Measurements from ENCODE around the gene PLD2. TPM values are rescaled to one million over a fixed set of nuclear protein-coding genes. Genes with fewer than 3 reads are reported as not detected.

PLD2 gene
- total and polyA plus RNA-seq, 9 of the 15 experiments (the other 6 are each of a cell fraction or from before 2014, with no cell fraction given), result 0.20 to 7.5 (median 3.3) TPM

- 75% methylated on average over 2 of the region's 2 CpGs for WGBS (ENCODE audit: insufficient coverage, low coverage, missing lambda C conversion rate)
- BruUV-seq (replicated peaks), result no TSS peak
- intact Hi-C loops (cut with micrococcal nuclease) (no loop called here), in situ Hi-C loops (cut with MboI) (no loop called here)
- no peaks in the 10 kb centered on the region for H3K9me3 ChIP-seq (replicated peaks; ENCODE audit: control insufficient read depth, insufficient read depth, low read depth, low read length)
- FAIRE-seq (no peak), DNase-seq (ENCODE audit: extremely low read depth in 1 of 4, low spot score in 3 of 4) (no peak), ATAC-seq (no peak)
- CTCF ChIA-PET (ENCODE audit: low intra/inter-chr PET ratio), result no interaction called here
- H4K20me1 ChIP-seq (replicated peaks; ENCODE audit: control insufficient read depth, insufficient read depth, low read length), result 0 out of 2 replicates have a peak, but pooled peaks cover 2% of the 10 kb centered on the region
- H3K4me1 ChIP-seq (replicated peaks in 1 of 2; ENCODE audit: control insufficient read depth in 2 of 2, insufficient read depth in 2 of 2, low read length in 2 of 2), result no peaks in the 10 kb centered on the region; a peak in 1 of 5 replicates
- POLR2A ChIA-PET, result interaction anchor here (1.0 kb wide), 1 partner anchor 10 kb away, joined by 3 read pairs; no protein-coding TSS in a partner anchor
- H3K27me3 ChIP-seq (ENCODE audit: control insufficient read depth in 2 of 2, insufficient read depth in 2 of 2, low read length in 2 of 2), result no peaks in the 10 kb centered on the region
- no peak overlapping the region for H3K9ac ChIP-seq (ENCODE audit: insufficient read depth in 1 of 2, low read depth in 2 of 2, low read length in 2 of 2)
- TF ChIP-seq EP300 (IDR thresholded peaks at IDR 0.05; ENCODE audit: low read length), result no peak
- TF ChIP-seq ZNF41 (CRISPR knock-in tag; conservative IDR thresholded peaks at IDR 0.05), result no peak
- TF ChIP-seq L3MBTL2 (IDR thresholded peaks at IDR 0.05), result no peak
- TF ChIP-seq SREBF1 (IDR thresholded peaks at IDR 0.05; ENCODE audit: borderline replicate concordance, low read depth, low read length), result no peak
- no peak overlapping the region for H3K27ac ChIP-seq (ENCODE audit: extremely low read depth, low read depth, low read length)
- no peaks in the 10 kb centered on the region for H3K9me1 ChIP-seq (ENCODE audit: control insufficient read depth, insufficient read depth, low read length)
- H2AFZ ChIP-seq (ENCODE audit: low read depth, low read length), result no peak overlapping the region
- no peak overlapping the region for H3K4me3 ChIP-seq
- no peak overlapping the region for H3K4me2 ChIP-seq (ENCODE audit: insufficient read depth, low read length)
- peaks cover 1% of the 10 kb centered on the region; the same call in 1 of the 3 replicates for H3K79me2 ChIP-seq (ENCODE audit: control insufficient read depth, insufficient read depth, low read length)
- H3K36me3 ChIP-seq (ENCODE audit: control insufficient read depth, insufficient read depth, low read length), result peaks cover 3% of the 10 kb centered on the region; the same call in 1 of the 3 replicates
Measured at GRCh38 chr17:4870855-4871254, 63.9 kb downstream of the PLD2 start.

GRCh38 chr17:4872786-4873185 is 65.8 kb downstream of the PLD2 start:
- Histone ChIP-seq H3K4me3 (no peak overlapping the region), H3K9me1 (ENCODE audit: control insufficient read depth, insufficient read depth, low read length) (no peaks in the 10 kb centered on the region), H3K36me3 (ENCODE audit: control insufficient read depth, insufficient read depth, low read length) (peaks cover 3% of the 10 kb centered on the region; the same call in 1 of the 3 replicates), H3K9me3 (replicated peaks; ENCODE audit: control insufficient read depth, insufficient read depth, low read depth, low read length) (no peaks in the 10 kb centered on the region), H3K4me2 (ENCODE audit: insufficient read depth, low read length) (no peak overlapping the region), H3K27me3 (ENCODE audit: control insufficient read depth in 2 of 2, insufficient read depth in 2 of 2, low read length in 2 of 2) (no peaks in the 10 kb centered on the region), H2AFZ (ENCODE audit: low read depth, low read length) (no peak overlapping the region), H3K4me1 (replicated peaks in 1 of 2; ENCODE audit: control insufficient read depth in 2 of 2, insufficient read depth in 2 of 2, low read length in 2 of 2) (no peaks in the 10 kb centered on the region; a peak in 1 of 5 replicates), H3K9ac (ENCODE audit: insufficient read depth in 1 of 2, low read depth in 2 of 2, low read length in 2 of 2) (no peak overlapping the region), H4K20me1 (replicated peaks; ENCODE audit: control insufficient read depth, insufficient read depth, low read length) (0 out of 2 replicates have a peak, but pooled peaks cover 2% of the 10 kb centered on the region), H3K79me2 (ENCODE audit: control insufficient read depth, insufficient read depth, low read length) (no peaks in the 10 kb centered on the region; the same call in 2 of the 3 replicates), H3K27ac (ENCODE audit: extremely low read depth, low read depth, low read length) (no peak overlapping the region)
- no peak for DNase-seq (ENCODE audit: extremely low read depth in 1 of 4, low spot score in 3 of 4)
- FAIRE-seq, result no peak
- in situ Hi-C loops (cut with MboI) (no loop called here), intact Hi-C loops (cut with micrococcal nuclease) (no loop called here)
- ATAC-seq, result no peak
- 81% methylated on average over 8 of the region's 8 CpGs for WGBS (ENCODE audit: insufficient coverage, low coverage, missing lambda C conversion rate)
- no TSS peak for BruUV-seq (replicated peaks)
- ChIA-PET CTCF (ENCODE audit: low intra/inter-chr PET ratio) (no interaction called here), POLR2A (no interaction called here)
- TF ChIP-seq CREB5 (CRISPR knock-in tag; IDR thresholded peaks at IDR 0.05) (no peak), SRSF7 (optimal IDR thresholded peaks at IDR 0.05; ENCODE audit: low read depth, low read length) (no peak), SAFB2 (IDR thresholded peaks at IDR 0.05; ENCODE audit: borderline replicate concordance, low read depth, low read length, severe bottlenecking) (no peak), HINFP (tag; conservative IDR thresholded peaks at IDR 0.05; ENCODE audit: low read depth) (no peak), FOXA1 (IDR thresholded peaks at IDR 0.05; ENCODE audit: borderline replicate concordance) (no peak), MED1 (CRISPR knock-in tag; IDR thresholded peaks at IDR 0.05; ENCODE audit: borderline replicate concordance) (no peak), MITF (IDR thresholded peaks at IDR 0.05) (no peak), FUS (optimal IDR thresholded peaks at IDR 0.05; ENCODE audit: low read depth, low read length) (no peak), ZNF778 (CRISPR knock-in tag; IDR thresholded peaks at IDR 0.05) (no peak)
